Measurements from ENCODE around the gene SCUBE1. TPM values are rescaled to one million over a fixed set of nuclear protein-coding genes. Genes with fewer than 3 reads are reported as not detected.

Gene SCUBE1
- under 1 TPM; 0.08 to 0.23 TPM for total RNA-seq

DNA sequence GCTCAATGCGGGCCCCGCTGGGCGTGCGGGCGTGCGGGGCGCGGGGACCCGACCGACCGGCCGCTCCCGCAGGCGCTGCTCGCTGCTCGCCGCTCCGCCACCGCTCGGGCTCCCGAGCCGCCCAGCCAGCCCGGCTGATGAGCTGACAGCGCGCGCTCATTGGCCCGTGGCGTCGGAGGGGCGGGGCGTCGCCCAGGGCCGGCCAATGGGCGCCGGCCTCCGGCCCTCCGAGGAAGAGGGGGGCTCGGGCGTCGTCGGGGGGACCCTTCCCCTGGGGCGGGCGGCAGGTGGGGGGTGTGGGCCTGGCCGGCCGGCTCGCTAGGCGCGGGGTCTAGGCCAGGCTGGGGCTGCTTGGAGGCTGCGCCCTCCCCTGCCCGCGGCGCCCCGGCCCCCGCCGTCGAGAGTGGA lies at the start of gene SCUBE1:
Gene SCUBE1 (minus strand): TSS at position 111 of the 408 bp plus-strand sequence. CDS start 111 bp downstream, outside the sequence.
- no peaks in the 10 kb centered on the region for H3K36me3 Mint-ChIP-seq
- peak; percentile 60 for DNase-seq
- H3K9me3 Mint-ChIP-seq = no peaks in the 10 kb centered on the region
- H3K27me3 Mint-ChIP-seq = peaks cover 68% of the 10 kb centered on the region
- peaks cover 4% of the 10 kb centered on the region for H3K4me1 Mint-ChIP-seq
- H3K4me3 Mint-ChIP-seq = peak within 1 kb of the TSS; percentile 52
- no peak within 1 kb of the TSS for H3K27ac Mint-ChIP-seq

DNA sequence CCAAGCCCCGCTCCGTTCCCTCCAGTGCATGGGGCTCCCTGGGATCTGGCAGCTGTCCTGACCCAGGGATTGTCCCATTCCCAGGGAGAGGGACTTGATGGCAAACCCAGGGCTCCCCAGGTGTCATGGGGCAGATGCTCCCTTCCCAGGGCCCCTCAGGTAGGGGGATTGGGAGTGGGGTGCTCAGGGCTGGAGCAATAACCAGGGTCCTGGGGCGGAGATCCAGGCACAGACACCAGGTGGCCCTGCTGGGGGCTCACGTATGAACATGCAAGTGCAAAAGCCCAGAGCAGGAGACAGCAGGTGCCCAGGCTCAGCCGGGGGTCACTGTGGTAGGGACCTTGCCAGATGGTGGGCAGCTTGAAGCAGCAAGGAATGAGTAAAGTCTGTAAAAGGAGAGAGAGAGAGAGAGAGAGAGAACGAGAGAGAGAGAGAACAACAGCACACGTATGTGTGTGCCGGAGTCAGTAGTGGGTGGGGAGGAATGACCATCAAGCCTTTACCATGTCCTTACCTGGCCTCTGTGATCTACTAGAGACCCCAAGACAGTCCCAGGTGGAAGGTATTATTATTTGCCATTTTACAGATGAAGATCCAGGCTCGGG lies 49.3 kb upstream of the SCUBE1 start:
- Mint-ChIP-seq H3K4me3 (no peak overlapping the region), H3K27ac (no peak overlapping the region), H3K9me3 (no peaks in the 10 kb centered on the region), H3K36me3 (no peaks in the 10 kb centered on the region), H3K27me3 (peaks cover 10% of the 10 kb centered on the region), H3K4me1 (no peaks in the 10 kb centered on the region)
- no peak for DNase-seq

DNA sequence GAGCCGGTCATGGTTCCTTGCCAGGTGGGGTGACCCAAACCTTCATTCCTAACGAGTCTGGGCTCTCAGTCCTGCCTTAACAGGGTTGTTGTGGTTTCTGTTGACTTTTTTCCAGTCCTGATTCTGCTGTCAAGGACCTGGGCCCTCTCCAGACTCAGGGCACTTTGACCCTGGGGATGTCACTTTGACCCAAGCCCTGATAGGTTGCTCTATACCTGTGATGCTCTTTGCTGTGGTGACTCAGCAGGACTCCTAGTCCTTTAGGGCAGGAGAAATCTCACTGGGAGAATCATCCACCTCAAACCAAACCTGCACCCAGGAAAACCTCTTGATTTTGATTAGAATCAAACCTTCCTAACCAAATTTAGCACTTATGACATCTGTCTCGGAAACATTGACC lies 48.1 kb upstream of the SCUBE1 start:
- H3K27ac Mint-ChIP-seq = no peak overlapping the region
- H3K4me3 Mint-ChIP-seq = no peak overlapping the region
- no peaks in the 10 kb centered on the region for H3K4me1 Mint-ChIP-seq
- no peaks in the 10 kb centered on the region for H3K9me3 Mint-ChIP-seq
- no peaks in the 10 kb centered on the region for H3K36me3 Mint-ChIP-seq
- H3K27me3 Mint-ChIP-seq = peaks cover 21% of the 10 kb centered on the region
- no peak for DNase-seq

DNA sequence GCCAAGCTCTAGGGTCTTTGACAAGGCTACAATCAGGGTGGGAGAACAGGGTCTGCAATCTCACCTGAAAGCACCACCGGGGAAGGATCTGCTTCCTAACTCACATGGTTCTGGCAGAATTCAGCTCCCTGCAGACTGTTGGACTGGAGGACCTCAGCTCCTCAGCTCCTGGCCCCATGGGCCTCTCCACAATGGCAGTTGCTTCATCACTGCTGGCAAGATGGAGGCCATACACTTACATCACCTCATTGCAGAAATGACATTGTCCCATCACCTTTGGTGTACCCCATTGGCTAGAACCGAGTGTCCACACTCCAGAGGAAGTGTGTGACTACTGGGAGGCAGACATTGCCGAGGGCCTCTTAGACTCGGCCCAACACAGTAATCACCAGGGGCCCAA lies 47.7 kb upstream of the SCUBE1 start:
- no peak overlapping the region for H3K4me3 Mint-ChIP-seq
- H3K9me3 Mint-ChIP-seq = no peaks in the 10 kb centered on the region
- peaks cover under 1% of the 10 kb centered on the region for H3K4me1 Mint-ChIP-seq
- H3K27ac Mint-ChIP-seq = no peak overlapping the region
- DNase-seq = no peak
- no peaks in the 10 kb centered on the region for H3K36me3 Mint-ChIP-seq
- peaks cover 26% of the 10 kb centered on the region for H3K27me3 Mint-ChIP-seq

DNA sequence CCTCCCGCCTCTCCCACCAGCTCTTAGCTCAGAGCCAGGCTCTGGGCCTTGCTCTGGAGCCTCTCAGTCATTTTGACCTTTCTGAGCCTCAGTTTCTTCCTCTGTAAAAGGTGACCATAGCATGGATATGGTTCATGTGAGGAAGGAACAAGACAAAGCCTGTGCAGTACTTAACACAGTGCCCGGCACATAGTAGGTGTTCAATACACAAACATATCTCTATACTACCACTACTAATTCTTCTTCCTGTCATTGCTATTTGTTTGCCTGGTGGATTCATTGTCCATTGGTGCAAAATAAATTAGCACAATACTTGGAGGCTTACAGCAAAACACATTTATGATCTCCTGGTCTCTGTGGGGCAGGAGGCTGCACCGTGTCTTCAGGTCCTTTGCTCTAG lies 47.0 kb upstream of the SCUBE1 start:
- no peak overlapping the region for H3K27ac Mint-ChIP-seq
- no peaks in the 10 kb centered on the region for H3K9me3 Mint-ChIP-seq
- peaks cover 3% of the 10 kb centered on the region for H3K4me1 Mint-ChIP-seq
- DNase-seq = no peak
- no peak overlapping the region for H3K4me3 Mint-ChIP-seq
- H3K36me3 Mint-ChIP-seq = no peaks in the 10 kb centered on the region
- H3K27me3 Mint-ChIP-seq = peaks cover 31% of the 10 kb centered on the region

DNA sequence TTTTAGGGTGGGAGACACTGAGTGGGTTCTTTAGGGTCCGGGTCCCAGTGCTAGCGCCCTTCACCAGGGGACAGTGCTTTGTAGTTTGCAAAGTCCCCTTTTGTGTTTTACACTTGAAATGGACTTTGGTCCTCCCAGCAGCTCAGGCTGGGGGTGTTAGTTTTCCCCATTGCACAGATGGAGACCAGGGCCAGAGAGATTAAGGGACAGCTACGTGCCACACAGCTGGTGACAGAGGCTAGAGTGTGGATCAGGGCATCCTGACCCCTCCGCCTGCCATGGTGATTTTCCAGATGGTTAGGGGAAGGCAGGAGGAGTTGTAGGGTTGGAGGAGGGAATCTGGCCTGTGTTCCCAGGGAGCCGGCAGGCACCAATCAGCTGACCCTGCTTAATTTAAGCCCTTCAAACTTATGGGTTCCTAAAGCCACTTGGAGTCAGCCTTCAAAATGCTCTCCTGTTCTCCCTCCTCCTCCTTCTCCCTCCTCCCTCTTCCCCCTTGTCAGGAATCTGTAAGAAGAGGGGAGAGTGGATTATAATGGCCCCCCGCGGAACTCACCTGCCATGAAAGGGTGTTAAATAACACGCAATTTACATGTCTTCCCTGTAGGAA lies 46.2 kb upstream of the SCUBE1 start:
- Mint-ChIP-seq H3K27ac (no peak overlapping the region), H3K36me3 (no peaks in the 10 kb centered on the region), H3K4me1 (peaks cover 3% of the 10 kb centered on the region), H3K4me3 (no peak overlapping the region), H3K27me3 (peaks cover 35% of the 10 kb centered on the region), H3K9me3 (no peaks in the 10 kb centered on the region)
- no peak for DNase-seq

DNA sequence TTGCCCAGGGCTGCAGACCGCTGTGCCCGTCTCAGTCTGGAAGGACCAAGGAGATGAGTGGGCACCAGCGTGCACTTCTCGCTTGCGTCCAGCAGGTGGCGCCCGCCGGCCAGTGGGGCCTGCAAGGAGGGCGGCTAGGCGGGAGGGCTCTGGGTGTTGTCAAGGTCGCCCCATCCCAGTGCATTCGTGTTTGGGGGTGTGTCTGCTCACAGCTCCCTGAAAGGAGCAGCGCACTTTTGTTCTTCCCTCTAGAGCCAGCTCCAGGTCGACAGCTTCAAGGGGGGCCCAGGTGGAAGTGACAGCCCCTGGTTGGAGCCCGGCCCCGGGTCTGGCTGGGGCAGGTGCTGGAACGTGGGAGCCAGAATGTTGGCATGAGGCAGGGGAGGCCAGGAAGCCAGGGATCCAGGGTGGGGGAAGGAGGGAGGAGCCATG lies 45.3 kb upstream of the SCUBE1 start:
- Mint-ChIP-seq H3K36me3 (no peaks in the 10 kb centered on the region), H3K27me3 (peaks cover 35% of the 10 kb centered on the region), H3K27ac (no peak overlapping the region), H3K4me3 (no peak overlapping the region), H3K9me3 (no peaks in the 10 kb centered on the region), H3K4me1 (peaks cover 3% of the 10 kb centered on the region)
- peak; percentile 76 for DNase-seq

DNA sequence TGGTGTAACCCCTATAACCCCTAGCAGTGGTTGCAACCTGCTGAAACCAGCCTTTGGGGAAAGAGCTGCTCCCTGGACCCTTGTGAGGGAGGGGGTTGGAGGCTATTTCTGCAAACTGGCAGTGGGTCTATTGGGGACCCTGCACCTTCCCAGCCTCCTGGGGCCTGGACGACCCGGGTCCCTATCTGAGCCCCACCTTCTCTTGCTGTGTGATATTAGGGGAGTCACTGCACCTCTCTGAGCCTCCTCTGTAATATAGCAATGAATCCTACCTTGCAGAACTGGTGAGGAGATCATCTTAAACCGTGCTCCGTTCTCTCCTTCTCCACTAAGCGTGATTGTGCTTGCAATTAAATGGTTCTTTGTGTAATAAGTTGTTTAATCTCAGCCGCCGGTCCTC lies 44.6 kb upstream of the SCUBE1 start:
- Mint-ChIP-seq H3K4me1 (peaks cover 3% of the 10 kb centered on the region), H3K27ac (no peak overlapping the region), H3K27me3 (peaks cover 35% of the 10 kb centered on the region), H3K4me3 (no peak overlapping the region), H3K9me3 (no peaks in the 10 kb centered on the region), H3K36me3 (no peaks in the 10 kb centered on the region)
- DNase-seq = no peak

DNA sequence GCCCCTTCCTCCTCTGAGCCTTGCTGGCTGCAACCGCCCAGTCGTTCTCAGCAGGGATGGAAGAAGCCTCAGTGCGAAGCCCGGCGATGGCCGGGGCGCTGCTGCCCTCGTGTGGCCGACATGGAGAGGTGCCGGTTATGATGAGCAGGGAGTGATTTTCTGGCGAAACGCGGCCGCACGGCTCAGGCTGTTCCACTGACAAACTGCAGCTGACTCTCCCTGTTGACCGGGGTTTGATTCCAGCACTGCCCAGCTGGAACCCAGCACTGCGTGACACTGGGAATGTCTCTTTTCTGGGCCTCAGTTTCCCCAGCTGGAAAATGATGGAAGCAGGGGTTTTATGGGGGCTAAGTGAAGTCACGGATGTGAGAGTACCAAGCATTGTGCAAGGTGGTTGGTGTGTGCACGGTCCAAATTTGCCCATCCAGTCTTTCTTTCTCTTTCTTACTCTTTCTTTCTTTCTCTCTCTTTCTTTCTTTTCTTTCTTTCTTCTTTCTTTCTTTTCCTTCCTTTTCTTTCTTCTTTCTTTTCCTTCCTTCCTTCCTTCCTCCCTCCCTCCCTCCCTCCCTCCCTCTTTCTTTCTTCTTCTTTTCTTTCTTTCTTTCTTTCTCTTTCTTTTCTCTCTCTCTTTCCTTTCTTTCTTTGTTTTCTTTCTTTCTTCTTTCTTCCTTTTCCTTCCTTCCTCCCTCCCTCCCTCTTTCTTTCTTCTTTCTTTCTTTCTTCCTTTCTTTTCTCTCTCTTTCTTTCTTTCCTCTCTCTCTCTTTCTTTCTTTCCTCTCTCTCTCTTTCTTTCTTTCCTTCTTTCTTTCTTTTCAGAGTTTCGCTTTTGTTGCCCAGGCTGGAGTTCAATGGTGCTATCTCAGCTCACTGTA lies 42.8 kb upstream of the SCUBE1 start:
- Mint-ChIP-seq H3K4me3 (no peak overlapping the region), H3K36me3 (no peaks in the 10 kb centered on the region), H3K4me1 (peaks cover 6% of the 10 kb centered on the region), H3K9me3 (no peaks in the 10 kb centered on the region), H3K27me3 (peaks cover 35% of the 10 kb centered on the region), H3K27ac (no peak overlapping the region)
- peak; percentile 78 for DNase-seq

DNA sequence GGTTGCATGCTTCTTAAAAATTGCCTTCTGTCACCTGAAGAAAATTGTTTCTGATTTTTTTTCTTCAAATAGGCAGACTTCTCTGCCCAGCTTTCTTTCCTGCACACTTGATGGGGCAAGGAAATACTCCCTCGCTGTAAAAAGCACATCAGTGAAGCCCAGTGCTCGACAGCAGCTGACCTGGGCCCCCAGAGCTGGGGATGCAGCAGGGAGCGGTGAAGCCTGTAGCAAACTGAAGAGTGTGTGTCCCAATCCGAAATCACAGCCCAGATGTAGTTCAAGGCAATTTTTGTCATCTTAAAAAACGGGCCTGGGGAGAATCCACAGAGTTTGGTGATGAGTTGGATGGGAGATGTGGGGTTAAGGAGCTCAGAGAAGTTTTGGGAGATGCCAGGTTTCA lies 41.7 kb upstream of the SCUBE1 start:
- H3K4me3 Mint-ChIP-seq = no peak overlapping the region
- H3K4me1 Mint-ChIP-seq = peaks cover 6% of the 10 kb centered on the region
- no peaks in the 10 kb centered on the region for H3K9me3 Mint-ChIP-seq
- DNase-seq = no peak
- H3K27ac Mint-ChIP-seq = no peak overlapping the region
- H3K27me3 Mint-ChIP-seq = peaks cover 37% of the 10 kb centered on the region
- H3K36me3 Mint-ChIP-seq = no peaks in the 10 kb centered on the region

DNA sequence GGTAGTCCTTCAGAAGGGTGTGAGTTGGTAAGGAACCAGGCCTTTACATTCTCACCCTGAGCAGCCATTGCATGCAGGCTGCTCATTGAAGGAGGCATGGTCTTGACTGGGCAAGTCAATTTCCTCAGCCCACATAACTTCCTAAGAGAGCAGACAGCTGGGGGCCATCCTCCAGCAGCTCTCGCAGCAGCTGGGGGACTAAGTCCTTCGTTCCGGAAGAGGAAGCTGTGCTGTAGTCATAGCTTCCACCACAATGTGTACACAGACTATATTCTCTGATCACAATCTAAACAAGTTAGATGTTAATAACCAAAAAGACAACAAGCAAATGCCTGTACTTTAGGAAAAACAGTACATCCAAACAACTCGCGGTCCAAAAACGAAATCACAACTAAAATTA lies 38.5 kb upstream of the SCUBE1 start:
- H3K27me3 Mint-ChIP-seq = peaks cover 51% of the 10 kb centered on the region
- H3K27ac Mint-ChIP-seq = no peak overlapping the region
- no peak overlapping the region for H3K4me3 Mint-ChIP-seq
- DNase-seq = no peak
- H3K4me1 Mint-ChIP-seq = peaks cover 23% of the 10 kb centered on the region
- H3K9me3 Mint-ChIP-seq = no peaks in the 10 kb centered on the region
- H3K36me3 Mint-ChIP-seq = no peaks in the 10 kb centered on the region

DNA sequence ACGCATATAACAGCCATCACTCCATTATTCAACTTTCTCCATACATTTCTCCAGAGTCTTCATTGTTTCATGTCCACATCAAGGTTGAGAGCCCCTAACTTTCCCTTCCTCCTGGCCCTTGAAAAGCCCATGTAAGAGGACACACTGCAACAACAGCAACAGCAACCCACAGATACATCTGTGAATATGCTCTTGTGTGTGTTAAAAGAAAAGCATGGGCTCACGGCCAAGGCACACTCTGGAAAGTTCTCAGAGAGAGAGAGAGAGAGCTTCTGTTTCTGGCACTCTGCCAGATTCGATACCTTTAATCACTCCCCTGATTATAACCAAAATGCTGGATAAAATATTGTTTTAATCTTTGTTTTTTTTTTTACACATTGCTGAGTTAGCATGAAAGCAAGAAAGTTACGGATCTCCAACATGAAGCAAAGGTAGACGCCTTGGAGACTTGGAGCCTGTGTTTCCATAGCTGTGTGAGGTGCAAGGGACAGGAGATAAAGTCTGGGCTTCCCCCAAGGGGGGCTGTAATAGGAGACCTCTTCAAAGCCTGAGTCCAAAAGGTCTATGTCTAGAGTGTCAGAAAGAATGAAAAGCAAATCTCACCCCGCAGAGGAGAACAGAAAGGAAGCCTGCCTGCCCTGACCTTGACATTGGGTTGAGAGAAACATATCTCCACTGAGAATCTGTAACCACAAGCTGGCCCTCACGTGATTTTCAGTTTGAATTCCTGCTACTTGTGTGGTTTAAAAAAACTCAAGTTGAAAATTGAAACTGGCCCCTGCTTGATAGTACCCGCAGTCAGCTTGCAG lies 34.9 kb upstream of the SCUBE1 start:
- Mint-ChIP-seq H3K9me3 (peaks cover 8% of the 10 kb centered on the region), H3K36me3 (peaks cover 2% of the 10 kb centered on the region), H3K27ac (no peak overlapping the region), H3K27me3 (peaks cover 64% of the 10 kb centered on the region), H3K4me3 (no peak overlapping the region), H3K4me1 (peaks cover 22% of the 10 kb centered on the region)
- DNase-seq = no peak

DNA sequence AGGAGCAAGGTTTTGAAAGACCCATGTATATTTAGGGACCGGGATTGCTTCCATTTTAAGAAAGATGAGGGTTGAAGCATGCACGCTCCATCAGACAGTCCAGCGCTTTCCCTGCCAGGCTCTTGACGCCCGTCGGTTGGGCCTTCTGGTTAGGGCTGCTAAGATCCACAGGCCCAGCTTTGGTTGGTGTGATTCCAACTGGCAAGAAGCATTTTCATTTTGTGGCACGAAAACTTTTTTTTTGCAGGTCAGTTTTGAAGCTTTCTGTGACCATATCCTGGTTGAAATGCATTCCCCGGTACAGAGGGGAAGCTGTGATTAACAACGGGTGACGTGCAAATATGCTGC lies 34.4 kb upstream of the SCUBE1 start:
- Mint-ChIP-seq H3K27me3 (peaks cover 65% of the 10 kb centered on the region), H3K9me3 (peaks cover 8% of the 10 kb centered on the region), H3K27ac (no peak overlapping the region), H3K36me3 (peaks cover 2% of the 10 kb centered on the region), H3K4me1 (peaks cover 22% of the 10 kb centered on the region), H3K4me3 (no peak overlapping the region)
- no peak for DNase-seq

DNA sequence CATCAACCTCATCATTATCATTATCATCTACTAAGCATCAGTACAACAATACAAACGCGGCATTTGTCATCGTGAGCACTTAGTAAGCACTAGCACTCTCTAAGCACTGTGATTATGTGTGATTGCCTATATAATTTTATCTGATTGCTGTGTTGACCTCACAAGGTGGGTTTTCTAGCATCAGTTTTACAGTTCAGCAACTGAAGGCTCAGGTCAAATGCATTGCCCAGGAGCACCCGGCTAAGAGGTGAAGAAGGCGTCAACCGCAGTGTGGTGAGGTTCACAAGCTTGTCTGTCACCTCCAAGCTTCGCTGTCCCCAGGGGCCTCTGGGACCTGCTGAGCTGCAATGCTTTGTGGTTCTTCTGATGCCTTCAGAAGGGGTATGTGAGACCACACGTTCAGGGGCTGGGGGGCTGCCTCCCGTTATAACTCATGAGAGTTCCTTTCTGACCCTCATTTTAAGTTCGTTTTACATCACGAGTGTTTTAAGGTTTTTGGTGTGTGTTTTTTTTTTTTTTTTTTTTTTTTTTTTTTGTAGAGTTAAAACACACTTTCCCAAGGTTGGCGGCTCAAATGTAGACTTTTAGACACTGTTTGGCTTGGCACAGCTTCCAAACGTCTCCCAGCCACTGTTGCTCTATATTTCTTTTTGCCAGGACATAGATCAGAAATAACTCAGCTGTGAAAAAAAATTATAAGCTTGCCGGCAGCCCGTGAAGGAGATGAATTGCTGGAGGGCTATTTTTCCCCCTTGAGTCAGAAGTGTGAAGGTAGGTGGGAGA lies 33.8 kb upstream of the SCUBE1 start:
- DNase-seq = peak; percentile 42
- Mint-ChIP-seq H3K9me3 (peaks cover 8% of the 10 kb centered on the region), H3K36me3 (peaks cover 2% of the 10 kb centered on the region), H3K27me3 (peaks cover 70% of the 10 kb centered on the region), H3K4me1 (peaks cover 22% of the 10 kb centered on the region), H3K4me3 (no peak overlapping the region), H3K27ac (no peak overlapping the region)

Data from activated naive CD8-positive, alpha-beta T cell treated with anti-CD3 and anti-CD28 coated beads for 36 hours (primary cell).